GM12865 (cell line): ENCODE measurements around the gene GNAO1.

Experiments used
- DNase-seq: peaks from one replicate; pipeline ENCODE4 v3.0.0; 2010; ENCODE audit warnings: low read depth
- H3K4me3 ChIP-seq: 2 replicates; pipeline ENCODE4 v1.5.1; 2011; ENCODE audit warnings: mild to moderate bottlenecking, low read depth, low read length, control low read depth
- TF ChIP-seq, protein P1 (sequence below): IDR thresholded peaks from 2 replicates; pipeline ENCODE4 v1.5.1; 2011; ENCODE audit warnings: low read length, control low read depth, low read depth, inconsistent platforms; ENCODE audit not compliant: insufficient read depth; ENCODE audit errors: missing control alignments

GNAO1 gene

DNA sequence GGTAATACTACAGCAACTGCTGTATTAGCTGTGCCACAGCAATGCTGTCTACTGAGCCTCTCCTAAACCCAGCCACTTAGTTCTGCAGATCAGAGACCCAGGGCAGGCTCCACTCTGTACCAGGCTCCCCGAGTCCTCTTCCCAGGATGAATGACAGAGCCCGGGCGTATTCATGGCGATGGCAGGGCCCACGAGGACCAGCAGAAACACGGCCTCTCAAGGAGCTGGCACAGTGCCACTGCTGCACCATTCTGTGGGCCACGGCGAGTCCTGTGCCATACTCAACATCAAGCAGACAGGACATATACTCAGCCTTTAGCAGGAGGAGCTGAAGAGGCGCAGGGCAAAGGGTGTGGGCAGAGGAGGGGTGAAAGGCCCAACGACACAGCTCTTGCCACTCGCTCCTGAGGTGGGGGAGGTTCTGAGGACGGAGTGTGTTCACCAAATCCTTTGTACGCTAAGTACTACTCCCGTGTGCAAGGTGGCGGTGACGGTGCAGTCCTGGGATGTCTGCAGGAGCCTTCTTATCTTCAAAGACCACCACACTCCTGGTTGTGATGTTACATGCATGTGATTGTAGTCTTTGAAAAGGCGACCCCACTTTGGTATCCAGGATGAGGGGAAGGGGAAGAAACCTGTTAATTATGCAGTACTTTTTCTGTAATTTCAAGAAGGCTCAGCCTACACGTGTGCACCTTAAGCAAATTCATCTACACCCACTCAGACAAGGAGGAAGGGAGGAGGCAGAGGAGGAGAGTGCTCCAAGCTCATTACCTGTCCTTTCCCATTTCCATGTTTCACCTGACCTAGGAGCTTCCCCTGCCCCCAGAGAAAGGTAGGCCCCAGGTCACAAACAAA, 136.0 kb downstream of the GNAO1 start:
- no peak overlapping the region for H3K4me3 ChIP-seq
- TF ChIP-seq, protein P1, sequence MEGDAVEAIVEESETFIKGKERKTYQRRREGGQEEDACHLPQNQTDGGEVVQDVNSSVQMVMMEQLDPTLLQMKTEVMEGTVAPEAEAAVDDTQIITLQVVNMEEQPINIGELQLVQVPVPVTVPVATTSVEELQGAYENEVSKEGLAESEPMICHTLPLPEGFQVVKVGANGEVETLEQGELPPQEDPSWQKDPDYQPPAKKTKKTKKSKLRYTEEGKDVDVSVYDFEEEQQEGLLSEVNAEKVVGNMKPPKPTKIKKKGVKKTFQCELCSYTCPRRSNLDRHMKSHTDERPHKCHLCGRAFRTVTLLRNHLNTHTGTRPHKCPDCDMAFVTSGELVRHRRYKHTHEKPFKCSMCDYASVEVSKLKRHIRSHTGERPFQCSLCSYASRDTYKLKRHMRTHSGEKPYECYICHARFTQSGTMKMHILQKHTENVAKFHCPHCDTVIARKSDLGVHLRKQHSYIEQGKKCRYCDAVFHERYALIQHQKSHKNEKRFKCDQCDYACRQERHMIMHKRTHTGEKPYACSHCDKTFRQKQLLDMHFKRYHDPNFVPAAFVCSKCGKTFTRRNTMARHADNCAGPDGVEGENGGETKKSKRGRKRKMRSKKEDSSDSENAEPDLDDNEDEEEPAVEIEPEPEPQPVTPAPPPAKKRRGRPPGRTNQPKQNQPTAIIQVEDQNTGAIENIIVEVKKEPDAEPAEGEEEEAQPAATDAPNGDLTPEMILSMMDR: no peak
- DNase-seq: no peak

DNA sequence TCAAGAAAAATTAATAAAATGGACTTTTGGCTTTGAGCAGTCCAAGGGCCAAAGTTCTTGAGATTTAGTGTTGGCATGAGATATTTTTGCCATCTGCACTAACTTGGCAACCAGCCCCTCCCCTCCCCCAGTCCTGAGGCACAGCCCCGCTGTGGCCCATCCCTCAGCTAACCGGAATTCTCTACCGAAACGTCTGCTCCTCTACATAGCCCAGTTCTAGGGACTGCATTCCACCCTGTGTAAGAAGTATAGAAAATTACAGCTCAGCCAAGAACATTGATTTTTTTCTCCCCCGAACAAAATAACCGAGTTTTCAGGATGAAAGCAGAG, 136.6 kb downstream of the GNAO1 start:
- no peak overlapping the region for H3K4me3 ChIP-seq
- DNase-seq: no peak
- TF ChIP-seq, protein P1: no peak

DNA sequence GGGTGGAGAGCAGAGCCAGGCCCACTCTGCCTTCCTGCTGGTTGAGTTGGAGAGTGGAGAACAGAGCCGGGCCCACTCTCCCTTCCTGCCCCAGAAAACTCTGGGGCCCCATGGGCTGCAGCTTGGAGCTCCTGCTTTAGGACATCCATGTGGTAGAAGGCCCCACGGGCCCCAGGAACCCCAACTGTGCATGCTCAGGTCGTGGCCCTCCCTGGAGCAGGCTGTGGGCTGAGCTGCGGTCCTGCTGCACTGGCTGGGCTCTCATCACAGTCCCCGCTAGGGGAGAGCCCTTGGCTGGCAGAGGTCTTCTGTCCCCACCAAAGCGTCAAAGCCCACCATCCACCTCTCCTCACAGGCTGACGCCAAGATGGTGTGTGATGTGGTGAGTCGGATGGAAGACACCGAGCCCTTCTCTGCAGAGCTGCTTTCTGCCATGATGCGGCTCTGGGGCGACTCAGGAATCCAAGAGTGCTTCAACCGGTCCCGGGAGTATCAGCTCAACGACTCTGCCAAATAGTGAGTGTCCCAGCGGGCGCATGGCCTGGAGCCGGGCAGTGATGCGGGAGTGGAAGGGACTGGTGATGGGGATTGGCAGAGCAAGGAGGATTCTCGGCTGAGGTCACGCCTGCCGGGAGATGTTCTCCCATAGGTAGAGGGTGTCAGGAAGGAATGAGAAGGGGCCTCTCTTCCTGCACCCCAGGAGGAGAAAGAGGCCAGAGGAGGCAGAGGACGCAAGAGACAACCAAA, 137.2 kb downstream of the GNAO1 start:
- TF ChIP-seq, protein P1: no peak
- H3K4me3 ChIP-seq: no peak overlapping the region
- no peak for DNase-seq

DNA sequence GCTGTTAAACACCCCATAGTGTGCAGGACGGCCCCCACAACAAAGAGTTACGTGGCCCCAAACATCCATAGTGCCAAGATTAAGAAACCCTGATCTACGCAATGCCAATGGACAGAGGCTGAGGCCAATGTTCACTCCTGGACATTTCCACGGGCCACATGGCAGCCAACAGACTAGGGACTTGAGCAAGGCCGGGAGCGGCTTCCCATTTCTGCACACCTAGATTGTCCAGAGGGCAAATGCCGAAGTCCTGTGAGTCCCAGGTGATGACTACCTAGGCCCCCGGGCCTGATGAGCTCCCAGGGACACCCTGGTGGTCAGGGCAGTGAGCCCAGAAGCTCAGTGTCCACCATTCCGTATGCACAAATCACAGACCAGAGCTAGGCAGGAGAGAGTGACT, 138.6 kb downstream of the GNAO1 start:
- no peak overlapping the region for H3K4me3 ChIP-seq
- TF ChIP-seq, protein P1: no peak
- no peak for DNase-seq

DNA sequence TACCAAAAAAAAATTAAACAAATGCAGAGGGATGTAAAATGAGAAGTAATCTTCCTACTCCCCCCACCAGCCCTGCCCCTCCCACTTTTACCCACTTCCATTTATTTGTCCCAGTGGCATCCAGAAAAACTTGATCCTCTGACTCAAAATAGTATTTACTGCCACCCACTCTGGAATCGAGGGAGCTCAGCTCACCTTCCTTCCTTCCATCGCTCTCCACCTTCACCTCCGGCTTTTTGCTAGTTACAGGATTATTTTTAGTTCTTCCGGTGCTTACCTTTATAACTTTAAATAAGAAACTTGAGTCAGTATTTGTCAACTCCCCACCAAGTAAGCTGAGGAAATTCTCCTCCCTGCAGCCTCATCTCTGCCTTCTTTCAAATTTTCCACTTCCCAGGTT, 139.2 kb downstream of the GNAO1 start:
- H3K4me3 ChIP-seq: no peak overlapping the region
- TF ChIP-seq, protein P1: no peak
- no peak for DNase-seq

DNA sequence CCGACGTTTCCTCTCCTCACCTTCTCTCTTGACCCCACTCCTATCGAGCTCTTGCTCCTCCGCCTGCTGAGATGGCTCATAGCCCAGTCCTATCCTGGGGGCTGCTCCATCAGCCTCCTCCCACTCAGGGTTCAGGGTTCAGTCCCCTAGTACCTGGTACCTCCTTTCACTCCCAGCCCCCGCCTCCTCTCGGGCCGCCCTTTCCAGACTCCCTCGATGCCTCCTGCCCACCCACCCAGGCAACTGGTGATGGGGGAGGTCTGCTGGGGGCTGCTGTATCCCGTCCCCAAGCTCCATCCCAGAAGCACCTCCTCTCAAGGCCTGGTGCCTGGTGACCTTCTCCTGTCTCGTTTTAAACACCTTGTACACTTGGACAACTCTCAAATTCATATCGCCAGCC, 140.1 kb downstream of the GNAO1 start:
- TF ChIP-seq, protein P1: no peak
- DNase-seq: no peak
- H3K4me3 ChIP-seq: no peak overlapping the region
